VCaP (cell line): Measurements from ENCODE around the gene ITSN2.

Experiments used
- H3K27ac ChIP-seq: fragments of 450-650 bp; 2 replicates; pipeline ENCODE4 v1.5.1; 2017
- CTCF ChIP-seq: fragments of 450-650 bp; conservative IDR thresholded peaks from 2 replicates; pipeline ENCODE4 v1.5.1; 2017; ENCODE audit warnings: mild to moderate bottlenecking, moderate library complexity

The ITSN2 gene

GRCh38 chr2:24228470-24228869 is 131.9 kb downstream of the ITSN2 start:
- peak; percentile 74 for TF ChIP-seq CTCF
- H3K27ac ChIP-seq, result no peak overlapping the region

GRCh38 chr2:24225499-24226242 is 134.7 kb downstream of the ITSN2 start:
- TF ChIP-seq CTCF, result no peak
- no peak overlapping the region for H3K27ac ChIP-seq

- no peak for TF ChIP-seq CTCF
- no peak overlapping the region for H3K27ac ChIP-seq
These were observed 137.4 kb downstream of the ITSN2 start for GRCh38 chr2:24222946-24223345.

GRCh38 chr2:24221343-24222050 is 138.8 kb downstream of the ITSN2 start:
- no peak overlapping the region for H3K27ac ChIP-seq
- no peak for TF ChIP-seq CTCF

GRCh38 chr2:24220554-24221291 is 139.6 kb downstream of the ITSN2 start:
- no peak for TF ChIP-seq CTCF
- no peak overlapping the region for H3K27ac ChIP-seq

GRCh38 chr2:24214880-24215279 is 145.5 kb downstream of the ITSN2 start:
- no peak for TF ChIP-seq CTCF
- H3K27ac ChIP-seq, result no peak overlapping the region

GRCh38 chr2:24211408-24211807 is 148.9 kb downstream of the ITSN2 start:
- H3K27ac ChIP-seq, result no peak overlapping the region
- no peak for TF ChIP-seq CTCF
